GM12801 (cell line): ENCODE data around the gene MCM3.

Experiments used
- TF ChIP-seq, protein P1 (sequence below): IDR thresholded peaks from one replicate; pipeline ENCODE4 v1.5.1; 2011; ENCODE audit warnings: control low read depth; ENCODE audit not compliant: insufficient read length; ENCODE audit errors: extremely low read depth

MCM3 gene

GRCh38 chr6:52307900-52308372 lies 23.4 kb upstream of the MCM3 start:
- TF ChIP-seq, protein P1, sequence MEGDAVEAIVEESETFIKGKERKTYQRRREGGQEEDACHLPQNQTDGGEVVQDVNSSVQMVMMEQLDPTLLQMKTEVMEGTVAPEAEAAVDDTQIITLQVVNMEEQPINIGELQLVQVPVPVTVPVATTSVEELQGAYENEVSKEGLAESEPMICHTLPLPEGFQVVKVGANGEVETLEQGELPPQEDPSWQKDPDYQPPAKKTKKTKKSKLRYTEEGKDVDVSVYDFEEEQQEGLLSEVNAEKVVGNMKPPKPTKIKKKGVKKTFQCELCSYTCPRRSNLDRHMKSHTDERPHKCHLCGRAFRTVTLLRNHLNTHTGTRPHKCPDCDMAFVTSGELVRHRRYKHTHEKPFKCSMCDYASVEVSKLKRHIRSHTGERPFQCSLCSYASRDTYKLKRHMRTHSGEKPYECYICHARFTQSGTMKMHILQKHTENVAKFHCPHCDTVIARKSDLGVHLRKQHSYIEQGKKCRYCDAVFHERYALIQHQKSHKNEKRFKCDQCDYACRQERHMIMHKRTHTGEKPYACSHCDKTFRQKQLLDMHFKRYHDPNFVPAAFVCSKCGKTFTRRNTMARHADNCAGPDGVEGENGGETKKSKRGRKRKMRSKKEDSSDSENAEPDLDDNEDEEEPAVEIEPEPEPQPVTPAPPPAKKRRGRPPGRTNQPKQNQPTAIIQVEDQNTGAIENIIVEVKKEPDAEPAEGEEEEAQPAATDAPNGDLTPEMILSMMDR: no peak

GRCh38 chr6:52306972-52307870 lies 22.7 kb upstream of the MCM3 start:
- TF ChIP-seq, protein P1: no peak

- TF ChIP-seq, protein P1: no peak
Observed at GRCh38 chr6:52305948-52306767, 21.6 kb upstream of the MCM3 start.

- TF ChIP-seq, protein P1: no peak
Observed at GRCh38 chr6:52305411-52305810, 20.9 kb upstream of the MCM3 start.

DNA sequence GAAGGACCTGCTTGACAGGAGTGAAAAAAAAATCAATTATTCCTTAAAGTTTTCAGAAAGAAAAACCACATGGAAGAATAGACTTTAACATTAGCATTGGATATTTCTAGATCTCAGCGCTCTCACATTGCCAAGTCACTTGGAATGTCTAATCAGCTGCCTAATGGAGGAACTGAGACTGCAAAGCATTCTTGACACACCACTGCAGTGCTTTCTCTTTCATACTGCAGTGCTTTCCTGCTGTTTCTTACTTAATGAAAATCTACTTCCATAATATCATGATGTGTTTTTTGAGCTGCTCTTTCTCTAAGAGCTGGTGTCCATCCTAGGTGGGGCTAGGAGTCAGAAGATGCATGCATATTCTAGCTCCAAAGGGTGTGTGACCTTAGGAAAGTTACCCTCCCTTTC lies 20.4 kb upstream of the MCM3 start:
- TF ChIP-seq, protein P1: no peak

DNA sequence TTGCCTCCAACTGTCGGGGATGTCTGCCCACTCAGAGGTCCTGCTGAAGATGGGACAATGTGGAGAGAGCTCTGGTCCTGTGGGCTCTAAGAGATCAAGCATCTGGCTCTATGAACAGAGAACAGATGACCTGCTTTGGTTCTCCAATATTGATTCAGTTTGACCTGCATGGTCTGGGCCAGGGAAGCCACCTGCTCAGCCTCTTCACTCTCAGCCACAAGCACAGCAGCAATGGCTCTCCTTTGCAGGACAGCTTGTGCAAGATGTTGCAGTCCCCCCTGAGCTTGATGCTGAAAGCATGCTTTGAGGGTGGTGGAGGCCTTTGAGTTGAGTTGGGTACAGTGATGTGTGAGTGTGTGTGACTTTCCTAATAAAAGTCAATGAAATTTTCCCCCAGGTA lies 18.6 kb upstream of the MCM3 start:
- TF ChIP-seq, protein P1: no peak

GRCh38 chr6:52301326-52301725 lies 16.8 kb upstream of the MCM3 start:
- TF ChIP-seq, protein P1: no peak
